OCI-LY3 (cell line): ENCODE measurements around the gene PTPRN2.

Experiments used
- CTCF ChIP-seq: fragments of 200-600, 300-600 bp; sonication (generic); IDR thresholded peaks from 2 replicates; pipeline ENCODE4 v1.5.1; 2014; ENCODE audit warnings: antibody characterized with exemption, low read length, low read depth
- EZH2phosphoT487 ChIP-seq: fragments of 200-600 bp; shearing (Covaris generic); IDR thresholded peaks from 2 replicates; pipeline ENCODE4 v1.6.1; 2018; ENCODE audit warnings: antibody characterized with exemption, mixed run types, low read depth

- TF ChIP-seq CTCF (no peak), EZH2phosphoT487 (no peak)
Observed at GRCh38 chr7:158358926-158359645, 228.5 kb downstream of the PTPRN2 start.
